ENCODE measurements around the gene GAP43. TPM values are rescaled to one million over a fixed set of nuclear protein-coding genes. Genes with fewer than 3 reads are reported as not detected.

GAP43 gene
- total RNA-seq, 1 donor from 2014 or later = 16.1 TPM

DNA sequence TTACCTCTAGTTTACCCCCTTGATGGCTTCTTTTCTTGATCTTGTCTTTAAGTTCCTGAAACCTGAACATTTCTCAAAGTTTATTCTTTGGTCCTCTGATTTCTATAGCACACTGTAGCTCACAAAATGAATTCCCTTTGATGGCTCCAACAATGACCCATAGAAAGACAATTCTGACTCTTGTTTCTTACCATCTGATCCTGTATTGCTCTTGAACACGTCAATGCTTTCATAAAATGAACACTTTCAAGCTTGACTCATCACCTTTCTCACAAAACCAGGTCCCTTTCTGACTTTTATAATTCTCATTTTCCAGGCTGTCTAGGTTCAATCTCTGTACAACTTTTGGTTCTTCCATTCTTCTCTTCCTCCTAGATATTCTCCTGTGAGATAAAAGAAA, 5.7 kb upstream of the GAP43 start:
- H3K9me3 Mint-ChIP-seq (ENCODE audit: unreplicated experiment) = no peaks in the 10 kb centered on the region
- no peaks in the 10 kb centered on the region for H3K4me1 Mint-ChIP-seq (ENCODE audit: unreplicated experiment)
- no peaks in the 10 kb centered on the region for H3K27me3 Mint-ChIP-seq (ENCODE audit: unreplicated experiment)
- H3K36me3 Mint-ChIP-seq (ENCODE audit: low read depth, unreplicated experiment) = no peaks in the 10 kb centered on the region
- TF ChIP-seq, protein P1, sequence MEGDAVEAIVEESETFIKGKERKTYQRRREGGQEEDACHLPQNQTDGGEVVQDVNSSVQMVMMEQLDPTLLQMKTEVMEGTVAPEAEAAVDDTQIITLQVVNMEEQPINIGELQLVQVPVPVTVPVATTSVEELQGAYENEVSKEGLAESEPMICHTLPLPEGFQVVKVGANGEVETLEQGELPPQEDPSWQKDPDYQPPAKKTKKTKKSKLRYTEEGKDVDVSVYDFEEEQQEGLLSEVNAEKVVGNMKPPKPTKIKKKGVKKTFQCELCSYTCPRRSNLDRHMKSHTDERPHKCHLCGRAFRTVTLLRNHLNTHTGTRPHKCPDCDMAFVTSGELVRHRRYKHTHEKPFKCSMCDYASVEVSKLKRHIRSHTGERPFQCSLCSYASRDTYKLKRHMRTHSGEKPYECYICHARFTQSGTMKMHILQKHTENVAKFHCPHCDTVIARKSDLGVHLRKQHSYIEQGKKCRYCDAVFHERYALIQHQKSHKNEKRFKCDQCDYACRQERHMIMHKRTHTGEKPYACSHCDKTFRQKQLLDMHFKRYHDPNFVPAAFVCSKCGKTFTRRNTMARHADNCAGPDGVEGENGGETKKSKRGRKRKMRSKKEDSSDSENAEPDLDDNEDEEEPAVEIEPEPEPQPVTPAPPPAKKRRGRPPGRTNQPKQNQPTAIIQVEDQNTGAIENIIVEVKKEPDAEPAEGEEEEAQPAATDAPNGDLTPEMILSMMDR (IDR thresholded peaks at IDR 0.05; ENCODE audit: unreplicated experiment) = no peak
- no peak for DNase-seq (ENCODE audit: low spot score)
- no peak overlapping the region for H3K27ac Mint-ChIP-seq (ENCODE audit: unreplicated experiment)
- H3K4me3 Mint-ChIP-seq (ENCODE audit: unreplicated experiment) = no peak overlapping the region

DNA sequence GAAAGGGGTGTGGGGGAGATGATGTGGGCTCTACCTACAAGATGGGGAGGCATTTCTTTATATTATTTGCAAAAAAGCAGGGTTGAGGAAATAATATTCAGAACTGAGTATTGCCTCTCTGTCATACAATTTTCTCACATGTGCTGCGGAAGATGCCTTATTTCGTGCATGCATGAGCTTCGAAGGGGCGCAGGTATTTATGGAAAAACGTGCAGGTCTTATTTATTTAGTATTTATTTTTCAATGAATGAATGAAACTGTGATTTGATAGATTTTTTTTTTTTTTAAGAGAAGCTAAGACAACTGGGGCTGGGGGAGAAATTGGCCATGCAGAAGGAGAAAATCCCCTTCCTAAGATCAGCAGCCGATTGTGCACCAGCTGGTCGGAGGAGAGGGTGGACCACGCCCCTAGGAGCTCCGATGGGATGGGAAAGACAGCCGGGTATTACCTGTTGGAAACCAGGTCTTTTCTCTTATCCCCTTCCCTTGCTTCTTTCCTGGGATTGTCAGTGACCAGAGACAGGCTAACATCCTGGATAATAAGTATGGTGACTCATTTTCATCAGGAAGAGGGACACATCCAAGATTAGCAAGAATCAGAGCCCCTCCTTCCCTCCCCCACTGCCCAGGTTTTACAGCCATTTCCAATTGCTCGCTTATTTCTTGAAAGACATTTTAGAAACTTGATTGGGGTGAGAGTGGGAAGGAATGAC, 875 bp downstream of the GAP43 start:
- Mint-ChIP-seq H3K9me3 (ENCODE audit: unreplicated experiment) (no peaks in the 10 kb centered on the region), H3K4me1 (ENCODE audit: unreplicated experiment) (peaks cover 32% of the 10 kb centered on the region), H3K4me3 (ENCODE audit: unreplicated experiment) (peak overlapping the region; percentile 83), H3K27ac (ENCODE audit: unreplicated experiment) (no peak overlapping the region), H3K27me3 (ENCODE audit: unreplicated experiment) (no peaks in the 10 kb centered on the region), H3K36me3 (ENCODE audit: low read depth, unreplicated experiment) (no peaks in the 10 kb centered on the region)
- TF ChIP-seq, protein P1 (IDR thresholded peaks at IDR 0.05; ENCODE audit: unreplicated experiment) = no peak
- DNase-seq (ENCODE audit: low spot score) = peak; percentile 7

DNA sequence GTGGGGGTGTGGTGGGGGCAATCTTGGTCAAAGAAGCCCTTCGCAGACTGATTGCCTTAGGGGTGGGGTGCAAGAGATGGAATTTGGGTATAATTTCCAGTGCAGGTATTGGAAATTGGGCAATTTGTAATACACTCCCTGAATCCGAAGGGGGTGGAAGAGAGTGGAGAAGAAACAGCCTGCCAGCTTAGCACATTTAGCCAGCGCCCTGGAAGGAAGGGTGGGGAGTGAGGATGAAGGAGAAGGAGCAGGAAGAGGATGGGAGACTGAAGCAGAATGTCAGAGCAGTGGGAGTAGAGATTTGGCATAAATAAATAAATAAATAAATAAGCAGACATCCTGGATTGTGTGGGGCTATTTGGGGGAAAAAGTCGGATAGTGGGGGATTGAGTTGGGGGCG, 1.6 kb downstream of the GAP43 start:
- H3K27me3 Mint-ChIP-seq (ENCODE audit: unreplicated experiment) = no peaks in the 10 kb centered on the region
- peak overlapping the region; percentile 83 for H3K4me3 Mint-ChIP-seq (ENCODE audit: unreplicated experiment)

GRCh38 chr3:115626006-115626409, 2.7 kb downstream of the GAP43 start:
- TF ChIP-seq, protein P1 (IDR thresholded peaks at IDR 0.05; ENCODE audit: unreplicated experiment) = peak; percentile 3
- Mint-ChIP-seq H3K4me1 (ENCODE audit: unreplicated experiment) (peaks cover 32% of the 10 kb centered on the region), H3K27ac (ENCODE audit: unreplicated experiment) (no peak overlapping the region), H3K36me3 (ENCODE audit: low read depth, unreplicated experiment) (no peaks in the 10 kb centered on the region), H3K9me3 (ENCODE audit: unreplicated experiment) (no peaks in the 10 kb centered on the region), H3K27me3 (ENCODE audit: unreplicated experiment) (no peaks in the 10 kb centered on the region), H3K4me3 (ENCODE audit: unreplicated experiment) (no peak overlapping the region)
- DNase-seq (ENCODE audit: low spot score) = no peak

More for the DNA sequence above, 1.6 kb downstream of the GAP43 start:
- TF ChIP-seq, protein P1 (IDR thresholded peaks at IDR 0.05; ENCODE audit: unreplicated experiment) = no peak
- Mint-ChIP-seq H3K27ac (ENCODE audit: unreplicated experiment) (no peak overlapping the region), H3K9me3 (ENCODE audit: unreplicated experiment) (no peaks in the 10 kb centered on the region), H3K4me1 (ENCODE audit: unreplicated experiment) (peaks cover 32% of the 10 kb centered on the region), H3K36me3 (ENCODE audit: low read depth, unreplicated experiment) (no peaks in the 10 kb centered on the region)
- DNase-seq (ENCODE audit: low spot score) = no peak

DNA sequence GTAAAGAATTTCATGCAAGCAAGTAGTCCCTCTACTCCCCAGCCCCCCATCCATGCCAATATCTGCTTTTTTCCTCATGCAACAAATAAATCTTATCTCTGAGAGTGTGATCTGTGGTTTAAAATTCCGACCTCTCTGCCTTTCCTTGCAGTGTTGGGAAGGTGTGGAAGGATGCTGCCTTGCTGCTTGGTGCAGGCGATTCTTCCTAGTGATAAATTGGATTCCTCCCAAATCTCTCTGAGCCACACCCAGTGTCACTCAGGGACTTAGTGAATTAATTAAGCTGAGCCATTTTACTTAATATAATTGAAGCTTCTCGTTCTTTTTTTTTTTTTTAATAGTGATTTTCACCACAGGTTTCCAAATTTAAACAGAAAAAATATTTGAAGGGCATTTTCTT, 3.4 kb downstream of the GAP43 start:
- H3K36me3 Mint-ChIP-seq (ENCODE audit: low read depth, unreplicated experiment) = no peaks in the 10 kb centered on the region
- TF ChIP-seq, protein P1 (IDR thresholded peaks at IDR 0.05; ENCODE audit: unreplicated experiment) = no peak
- H3K27ac Mint-ChIP-seq (ENCODE audit: unreplicated experiment) = no peak overlapping the region
- no peaks in the 10 kb centered on the region for H3K9me3 Mint-ChIP-seq (ENCODE audit: unreplicated experiment)
- H3K4me3 Mint-ChIP-seq (ENCODE audit: unreplicated experiment) = no peak overlapping the region
- no peaks in the 10 kb centered on the region for H3K27me3 Mint-ChIP-seq (ENCODE audit: unreplicated experiment)
- H3K4me1 Mint-ChIP-seq (ENCODE audit: unreplicated experiment) = peaks cover 32% of the 10 kb centered on the region
- DNase-seq (ENCODE audit: low spot score) = no peak

Data from endothelial cell (in vitro differentiated cells).